H4 (cell line): Measurements from ENCODE around the gene TRRAP. TPM values are rescaled to one million over a fixed set of nuclear protein-coding genes. Genes with fewer than 3 reads are reported as not detected.

ENCODE experiments used
- DNase-seq: peaks from one replicate; pipeline ENCODE4 v3.0.0-alpha.2; 2015; ENCODE audit warnings: low spot score
- total RNA-seq: library from RNA; depleted of rRNA; stranded (reverse); fragments of >200 nt; shearing (Covaris generic); gene quantifications from 2 replicates; pipeline ENCODE4 v1.2.3, GENCODE V29; 2014; rRNA removed

TRRAP gene
- total RNA-seq, 1 experiment from 2014 or later = 11.1 TPM

- no peak for DNase-seq
These were observed 172.6 kb downstream of the TRRAP start for GRCh38 chr7:99050971-99051370.

GRCh38 chr7:99054781-99055180, 176.4 kb downstream of the TRRAP start:
- no peak for DNase-seq

- no peak for DNase-seq
These were observed 182.9 kb downstream of the TRRAP start for GRCh38 chr7:99061001-99061776.

Other genes starting within 250 kb of the TRRAP start
- gene TMEM130, start 8.5 kb upstream of the TRRAP start, total RNA-seq = 1.2 and 2.5 TPM in 2 replicates